ELF-1 (cell line): ENCODE measurements around the gene MRPL12.
A peak's percentile ranks its signal among the peaks of the same experiment; 100 is the strongest.

Source experiments
- DNase-seq: peaks from one replicate; pipeline ENCODE4 v3.0.0-alpha.2; 2016; ENCODE audit warnings: low read depth, low spot score

The MRPL12 gene

GRCh38 chr17:81701288-81702071 is 1.7 kb upstream of the MRPL12 start:
- DNase-seq = peak; percentile 23

GRCh38 chr17:81703747-81704654 is 834 bp downstream of the MRPL12 start:
- DNase-seq = no peak

GRCh38 chr17:81705518-81706231 is 2.5 kb downstream of the MRPL12 start:
- DNase-seq = no peak

GRCh38 chr17:81706232-81706611 is 3.1 kb downstream of the MRPL12 start:
- DNase-seq = no peak

GRCh38 chr17:81706757-81707624 is 3.8 kb downstream of the MRPL12 start:
- DNase-seq = no peak

- DNase-seq = no peak
Observed at GRCh38 chr17:81707725-81708646, 4.8 kb downstream of the MRPL12 start.

- DNase-seq = no peak
Observed at GRCh38 chr17:81708739-81709185, 5.6 kb downstream of the MRPL12 start.

- peak; percentile 46 for DNase-seq
Observed at GRCh38 chr17:81710514-81711308, 7.5 kb downstream of the MRPL12 start.

- peak; percentile 78 for DNase-seq
Observed at GRCh38 chr17:81711814-81712467, 8.8 kb downstream of the MRPL12 start, which contains the start of gene SLC25A10. SLC25A10 (plus strand) TSS chr17:81712284; CDS start chr17:81712427, 143 bp downstream.

GRCh38 chr17:81712468-81713003 is 9.4 kb downstream of the MRPL12 start:
- peak; percentile 36 for DNase-seq

- peak; percentile 54 for DNase-seq
Observed at GRCh38 chr17:81713004-81713555, 9.9 kb downstream of the MRPL12 start.

- DNase-seq = peak; percentile 56
Observed at GRCh38 chr17:81713556-81714411, 10.6 kb downstream of the MRPL12 start.

- no peak for DNase-seq
Observed at GRCh38 chr17:81714412-81715106, 11.4 kb downstream of the MRPL12 start.

GRCh38 chr17:81715107-81715871 is 12.1 kb downstream of the MRPL12 start:
- no peak for DNase-seq

- no peak for DNase-seq
Observed at GRCh38 chr17:81715872-81716673, 12.9 kb downstream of the MRPL12 start.
